GM18907 (cell line): Measurements from ENCODE around the gene BRPF1.
A peak's percentile ranks its signal among the peaks of the same experiment; 100 is the strongest.
"Not testable (repeated sequence)": the region's sequence is repeated elsewhere in the genome, so short reads cannot be mapped to it uniquely, and the experiment has no call there.

ENCODE experiments used
- ATAC-seq: cut with Tn5 transposase; IDR thresholded peaks from one replicate; pipeline ENCODE4 v1.9.1; 2021; ENCODE audit warnings: mild to moderate bottlenecking, moderate library complexity; ENCODE audit not compliant: unreplicated experiment

The BRPF1 gene

DNA sequence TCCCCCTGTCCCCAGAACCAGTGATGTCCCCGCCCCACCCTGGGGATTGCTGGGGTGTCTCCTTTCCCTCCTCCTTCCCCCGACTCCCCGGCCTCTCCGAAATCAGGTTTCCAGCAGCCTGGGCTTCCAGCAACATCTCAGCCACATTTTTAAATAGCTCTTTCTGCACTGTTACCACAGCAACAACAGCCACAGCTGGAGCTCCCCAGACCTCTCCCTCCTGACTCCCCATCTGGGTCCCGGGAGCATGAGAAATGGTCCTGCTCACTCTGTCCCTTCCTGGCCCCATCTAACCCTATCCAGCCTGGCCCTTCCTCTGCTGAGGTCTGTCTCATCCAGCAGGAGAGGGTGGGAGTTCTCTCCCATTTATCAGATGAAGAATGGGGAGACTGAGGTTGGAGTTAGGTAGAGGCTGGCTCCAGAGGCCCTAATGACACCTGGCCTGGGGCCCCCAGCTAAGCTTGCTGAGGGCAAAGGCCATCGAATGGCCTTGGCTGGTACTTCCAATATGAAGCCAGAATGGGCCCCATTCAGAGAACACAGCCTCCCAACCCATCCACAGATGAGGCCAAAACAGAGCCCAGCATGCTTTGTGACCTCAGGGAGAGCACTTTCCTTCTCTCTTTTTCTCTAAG, 36.7 kb downstream of the BRPF1 start:
- no peak for ATAC-seq

DNA sequence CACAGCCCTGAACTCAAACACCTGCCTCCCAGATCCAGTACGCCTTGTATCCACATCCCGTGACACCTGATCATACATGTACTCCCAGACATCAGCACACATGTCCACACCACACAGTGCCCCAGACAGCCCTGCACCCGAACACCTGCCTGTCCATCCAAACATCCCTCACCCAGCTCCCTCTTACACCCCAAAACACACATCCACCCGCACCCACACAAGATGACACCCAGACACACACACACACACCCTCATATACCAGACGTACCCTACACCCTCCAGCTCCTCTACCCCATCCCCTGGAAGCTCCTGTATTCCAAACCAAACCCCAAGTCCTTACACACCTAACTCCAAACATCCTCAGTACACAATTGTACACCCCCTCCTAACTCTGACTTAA, 37.5 kb downstream of the BRPF1 start:
- no peak for ATAC-seq

DNA sequence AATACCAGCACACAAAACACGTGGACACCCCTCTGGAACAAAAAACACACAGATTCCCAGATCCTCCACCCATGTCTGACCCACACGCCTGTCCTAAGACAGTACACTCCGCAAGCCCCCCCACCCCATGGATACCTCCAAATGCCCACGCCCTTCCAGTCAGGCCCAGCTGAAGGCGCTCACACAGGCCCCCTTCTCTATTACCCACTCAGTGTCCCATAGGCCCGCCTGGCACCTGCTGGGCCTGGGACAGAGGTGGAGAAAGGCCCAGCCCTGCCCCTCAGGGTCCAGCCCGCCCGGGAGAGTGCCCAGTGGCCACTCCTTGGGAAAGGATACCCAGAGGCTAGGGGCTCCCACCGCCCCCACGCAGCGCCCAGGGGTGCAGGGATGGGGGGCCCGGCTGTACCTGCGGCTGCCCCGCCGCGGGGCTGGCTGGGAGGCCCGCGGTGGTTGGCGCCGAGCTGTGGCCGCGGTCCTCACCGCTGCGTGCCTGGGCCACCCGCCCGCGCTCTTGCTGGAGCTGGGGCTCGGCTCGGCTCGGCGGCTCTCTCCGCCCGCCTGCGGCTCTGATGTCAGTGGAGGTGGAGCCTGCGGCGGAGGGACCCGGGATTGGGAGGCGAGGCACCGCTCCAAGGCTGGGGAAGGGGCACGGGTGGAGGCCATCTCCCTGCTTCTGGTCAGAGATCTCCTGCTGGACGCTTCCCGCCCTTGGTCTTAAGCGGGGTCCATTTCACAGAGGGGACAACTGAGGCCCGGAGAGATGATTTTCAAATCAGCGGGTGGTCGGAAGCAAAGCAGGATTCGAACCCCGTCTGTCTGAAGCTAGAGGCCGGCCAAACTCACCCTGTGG, 38.1 kb downstream of the BRPF1 start, which contains the start of gene CAMK1:
Gene CAMK1, minus strand, starts transcription at position 522 of the 850 bp plus-strand sequence. CDS start 2,198 bp downstream, outside the sequence.
- ATAC-seq = no peak

DNA sequence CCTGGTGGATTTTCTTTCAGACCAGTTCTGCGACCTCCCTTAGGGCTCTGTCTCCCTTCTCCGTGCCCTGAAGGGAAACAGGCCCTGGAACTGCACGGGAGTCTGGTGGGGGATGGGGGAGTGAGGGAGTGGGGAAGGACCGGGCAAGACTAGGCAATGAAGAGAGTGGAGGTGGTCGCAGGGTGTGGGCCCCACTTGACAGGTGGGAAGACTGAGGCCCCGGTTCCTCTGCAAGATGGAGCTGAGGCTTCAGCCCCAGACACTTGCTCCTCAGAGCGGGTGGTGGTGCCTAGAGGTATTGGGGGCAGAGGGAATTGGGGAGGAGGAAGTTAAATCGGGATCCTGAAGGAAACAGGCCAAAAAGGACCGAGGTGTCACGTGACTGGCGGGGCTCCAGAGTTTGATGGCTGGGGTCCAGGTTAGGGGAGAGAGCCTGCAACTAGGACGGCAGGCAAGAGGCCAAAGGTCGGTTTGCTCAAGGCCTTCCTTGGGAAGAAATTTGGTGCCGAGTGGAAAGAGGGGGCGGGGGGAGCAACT, 38.8 kb downstream of the BRPF1 start:
- no peak for ATAC-seq

DNA sequence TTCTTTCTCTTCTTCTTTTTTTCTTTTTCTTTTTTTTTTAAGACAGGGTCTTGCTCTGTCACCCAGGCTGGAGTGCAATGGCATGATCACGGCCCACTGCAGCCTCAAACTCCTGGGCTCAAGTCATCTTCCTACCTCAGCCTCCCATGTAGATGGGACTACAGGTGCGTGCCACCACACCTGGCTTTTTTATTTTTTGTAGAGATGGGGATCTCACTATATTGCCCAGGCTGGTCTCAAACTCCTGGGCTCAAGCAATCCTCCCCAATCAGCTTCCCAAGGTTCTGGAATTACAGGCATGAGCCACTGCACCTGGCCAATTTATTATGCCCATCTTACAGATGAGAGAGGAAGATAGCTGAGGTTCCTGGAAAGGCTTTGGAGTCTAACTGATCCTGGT, 39.5 kb downstream of the BRPF1 start:
- not testable (repeated sequence) for ATAC-seq

DNA sequence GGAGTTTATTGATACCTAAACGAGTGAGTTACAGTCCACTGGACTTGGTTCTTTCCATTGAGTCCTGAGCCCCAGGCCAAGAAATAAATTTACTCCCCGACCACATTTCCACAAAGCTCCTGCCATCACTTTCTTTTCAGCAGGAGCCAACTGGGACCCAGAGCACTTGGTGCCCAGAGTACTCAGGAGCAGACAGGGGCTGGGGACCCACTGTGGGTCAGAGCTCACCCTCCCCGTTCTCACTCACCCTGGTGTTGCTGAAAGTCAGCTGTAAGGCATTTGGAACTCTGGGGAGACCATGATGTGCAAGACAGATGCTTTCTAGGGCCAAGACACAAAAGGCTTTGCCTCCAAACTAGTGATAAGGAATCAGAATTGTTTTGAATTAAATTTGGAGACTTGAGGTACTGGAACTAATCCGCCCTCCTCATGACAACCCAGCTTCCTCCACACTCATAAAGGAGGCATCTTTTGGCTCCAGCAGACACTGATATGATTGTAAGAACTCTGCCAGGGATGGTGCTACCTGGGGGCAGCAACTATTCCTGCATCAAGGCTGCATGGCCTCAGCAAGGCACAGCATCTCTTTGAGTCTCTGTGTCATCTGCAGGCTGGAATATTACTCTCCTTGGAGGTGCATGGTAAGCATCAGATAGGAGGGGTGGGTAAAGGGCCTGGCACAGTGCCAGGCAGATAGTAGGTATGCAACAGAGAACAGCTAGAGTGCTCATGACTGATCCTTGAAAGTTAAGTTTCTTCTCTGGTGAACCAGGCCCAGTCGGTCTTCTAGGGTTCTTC, 45.6 kb downstream of the BRPF1 start:
- ATAC-seq = no peak

DNA sequence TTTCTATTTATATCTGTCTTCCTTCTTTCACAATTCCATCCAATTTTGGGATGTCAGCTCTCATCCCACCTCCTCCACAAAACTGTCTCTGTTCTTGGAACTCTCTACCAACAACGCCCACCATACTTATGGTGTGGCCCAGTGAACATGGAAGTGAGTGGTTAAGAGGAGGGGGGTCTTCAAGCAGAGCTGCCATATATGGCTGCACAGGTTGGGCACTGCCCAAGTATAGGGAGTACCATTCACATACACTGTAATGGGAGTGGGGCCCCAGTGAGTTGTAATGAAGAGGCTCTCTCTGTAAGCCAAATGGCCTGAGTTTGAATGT, 46.1 kb downstream of the BRPF1 start:
- ATAC-seq = no peak

DNA sequence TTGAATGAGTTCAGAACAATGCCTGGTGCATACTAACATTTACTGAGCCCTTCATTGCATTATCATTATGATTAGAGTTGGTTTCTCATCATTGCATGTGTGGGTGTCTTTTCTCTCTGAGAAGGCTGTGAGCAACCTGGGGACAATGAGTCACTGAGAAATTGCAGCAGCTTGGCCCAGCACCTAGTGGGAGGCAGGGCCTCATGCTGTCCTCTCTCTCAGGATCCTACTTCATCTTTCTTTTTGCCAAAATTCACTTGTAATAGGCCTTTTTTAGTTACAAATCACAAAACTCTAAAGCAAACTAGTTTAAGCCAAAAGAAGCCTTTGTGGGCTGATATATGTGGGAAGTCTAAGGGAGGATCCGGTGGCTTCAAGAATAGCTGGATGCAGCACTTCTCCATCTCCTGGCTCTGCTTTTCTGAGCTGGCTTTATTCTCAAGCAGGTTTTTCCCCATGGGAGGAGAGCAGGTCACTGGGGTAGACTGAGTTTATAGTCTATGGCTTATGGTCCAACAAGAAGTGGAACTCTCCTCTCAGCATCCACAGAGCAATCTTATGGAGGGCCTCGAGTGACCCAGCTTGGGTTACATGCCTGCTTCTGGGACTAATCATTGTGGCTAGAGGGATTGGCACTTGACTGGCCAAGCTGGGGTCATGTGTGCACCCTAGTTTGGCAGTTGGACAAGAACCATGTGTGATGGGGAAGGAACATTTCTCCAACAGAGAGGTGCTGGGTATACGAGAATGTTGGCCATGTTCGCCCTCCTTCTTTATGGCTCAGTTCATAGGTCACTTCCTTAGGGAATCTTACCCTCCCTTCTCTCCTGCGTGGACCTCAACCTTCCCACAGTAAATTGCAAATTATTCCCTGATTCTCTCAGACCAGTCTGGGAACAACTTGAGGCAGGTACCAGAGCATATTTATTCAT, 46.9 kb downstream of the BRPF1 start:
- ATAC-seq = no peak

DNA sequence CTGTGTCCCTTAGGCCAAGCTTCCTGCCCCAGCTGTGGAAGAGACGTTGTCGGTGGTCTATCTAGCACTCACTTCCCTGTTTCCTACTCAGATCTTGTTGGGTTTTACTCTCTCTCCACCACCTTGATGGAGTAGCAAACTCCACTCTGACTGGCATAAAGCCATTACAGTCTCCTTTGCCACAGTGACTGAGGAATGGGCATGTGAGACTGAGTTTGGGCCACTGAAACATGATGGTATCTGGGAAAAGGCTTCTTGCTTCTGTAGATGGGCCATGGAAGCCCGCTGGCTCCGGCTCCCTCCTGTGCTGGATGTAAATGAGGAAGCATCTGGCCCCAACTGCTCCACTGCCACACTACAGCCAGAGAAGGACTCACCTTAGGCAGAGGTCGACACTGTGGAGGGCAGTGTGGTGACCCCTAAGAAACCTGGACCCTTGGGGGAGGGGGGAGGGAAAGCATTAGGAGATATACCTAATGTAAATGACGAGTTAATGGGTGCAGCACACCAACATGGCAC, 47.6 kb downstream of the BRPF1 start:
- no peak for ATAC-seq

DNA sequence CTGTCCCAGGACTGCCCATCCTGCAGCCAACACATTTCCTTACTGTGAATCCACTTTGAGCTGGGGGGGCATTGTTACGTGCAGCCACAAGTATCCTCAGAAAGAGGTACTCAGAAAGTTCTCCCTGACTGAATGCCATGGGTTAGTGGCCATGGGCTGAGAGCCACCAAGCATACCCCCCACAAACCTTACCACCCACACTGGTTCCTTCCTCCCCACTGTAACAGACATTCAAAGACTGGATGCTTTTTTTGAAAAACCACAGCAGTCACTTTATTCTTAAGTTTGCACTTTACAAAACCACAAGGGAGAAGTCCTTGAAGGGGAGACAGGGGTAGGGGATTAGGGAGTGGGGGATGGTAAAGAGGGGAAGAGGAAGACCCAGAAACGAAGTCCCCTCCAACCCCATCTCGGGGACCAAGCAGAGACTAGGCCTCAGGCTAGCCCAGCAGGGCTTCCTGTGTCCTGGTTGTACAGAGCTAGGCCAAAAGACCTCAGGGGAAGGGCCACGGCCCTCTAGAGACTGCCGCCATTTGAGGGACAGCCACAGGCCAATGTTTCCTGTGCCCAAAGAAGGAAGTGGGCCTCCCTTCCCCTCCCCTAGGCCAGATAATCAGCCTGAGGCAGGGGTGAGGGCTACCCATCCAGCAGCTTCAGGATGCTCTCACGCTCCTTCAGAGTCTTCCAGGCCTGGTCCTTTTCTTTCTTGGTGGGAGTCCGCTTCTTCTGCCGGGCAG, 48.4 kb downstream of the BRPF1 start:
- ATAC-seq = peak; percentile 68

DNA sequence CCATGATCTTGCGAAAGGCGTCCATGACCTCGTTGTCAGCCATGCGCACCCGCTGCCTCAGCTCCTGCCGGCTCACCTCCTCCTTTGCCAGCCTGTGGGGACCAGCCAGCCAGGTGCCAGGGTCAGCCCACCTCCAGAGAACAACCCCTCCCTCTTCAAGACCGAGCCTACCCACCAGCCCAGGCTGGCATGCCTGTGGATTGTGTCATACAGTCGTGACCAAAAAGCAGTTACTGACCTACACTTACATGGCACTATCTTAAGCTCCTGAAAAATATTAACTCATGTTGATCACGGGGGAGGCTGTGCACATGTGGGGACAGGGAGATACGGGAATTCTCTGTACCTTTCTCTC, 48.9 kb downstream of the BRPF1 start:
- no peak for ATAC-seq

DNA sequence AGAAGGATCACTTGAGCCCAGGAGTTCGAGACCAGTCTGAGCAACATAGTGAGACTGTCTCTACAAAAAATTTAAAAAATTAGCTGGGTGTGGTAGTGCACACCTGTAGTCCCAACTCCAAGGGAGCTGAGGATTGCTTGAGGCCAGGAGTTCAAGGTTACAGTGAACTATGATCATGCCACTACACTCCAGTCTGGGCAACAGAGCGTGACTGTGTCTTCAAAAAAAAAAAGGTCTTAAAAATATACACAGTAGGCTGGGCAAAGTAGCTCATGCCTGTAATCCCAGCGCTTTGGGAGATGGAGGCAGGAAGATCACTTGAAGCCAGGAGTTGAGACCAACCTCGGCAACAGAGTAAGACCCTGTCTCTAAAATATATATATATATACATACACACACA, 49.4 kb downstream of the BRPF1 start:
- ATAC-seq = no peak

DNA sequence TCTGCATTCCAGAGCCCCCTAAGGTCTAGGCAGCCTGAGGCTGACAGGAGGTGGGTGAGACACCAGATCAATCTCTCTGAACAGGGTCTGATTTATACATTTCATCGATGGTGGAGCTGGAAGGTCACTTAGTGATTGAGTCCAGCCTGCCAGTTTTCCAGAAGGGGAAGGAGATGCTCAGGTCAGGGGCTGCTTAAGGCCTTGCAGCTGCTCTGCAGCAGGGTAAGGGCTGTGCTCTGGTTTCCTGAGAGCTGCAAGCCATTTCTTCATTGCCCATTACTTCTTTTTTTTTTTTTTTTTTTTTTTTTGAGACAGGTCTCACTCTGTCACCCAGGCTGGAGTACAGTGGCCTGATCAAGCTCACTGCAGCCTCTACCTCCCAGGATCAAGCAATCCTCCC, 50.0 kb downstream of the BRPF1 start:
- no peak for ATAC-seq

DNA sequence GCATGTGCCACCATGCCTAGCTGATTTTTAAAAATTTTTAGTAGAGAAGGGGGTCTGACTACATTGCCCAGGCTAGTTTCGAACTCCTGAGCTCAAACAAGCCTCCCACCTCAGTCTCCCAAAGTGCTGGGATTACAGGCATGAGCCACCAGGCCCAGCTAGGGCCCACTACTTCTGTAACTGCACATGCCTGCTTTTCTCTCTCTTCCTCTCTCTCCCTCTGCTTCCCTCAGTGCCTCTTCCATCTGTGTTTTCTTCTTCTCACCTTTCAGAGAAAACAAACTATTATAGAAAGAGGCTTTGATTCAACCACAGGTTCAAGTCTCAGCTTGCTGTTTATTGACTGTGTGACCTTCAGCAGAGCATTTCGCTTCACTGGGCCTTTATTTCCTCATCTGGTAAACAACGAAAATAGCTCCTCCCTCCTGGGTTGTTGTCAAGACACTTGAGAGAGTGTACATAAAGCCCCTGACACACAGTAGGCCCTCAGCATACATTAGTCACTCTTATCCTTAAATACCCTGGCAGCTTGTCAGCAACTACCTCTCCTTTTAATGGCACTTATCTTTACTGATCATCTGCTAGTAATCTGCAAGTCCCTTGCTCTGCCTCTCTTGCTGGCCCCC, 50.6 kb downstream of the BRPF1 start:
- no peak for ATAC-seq

DNA sequence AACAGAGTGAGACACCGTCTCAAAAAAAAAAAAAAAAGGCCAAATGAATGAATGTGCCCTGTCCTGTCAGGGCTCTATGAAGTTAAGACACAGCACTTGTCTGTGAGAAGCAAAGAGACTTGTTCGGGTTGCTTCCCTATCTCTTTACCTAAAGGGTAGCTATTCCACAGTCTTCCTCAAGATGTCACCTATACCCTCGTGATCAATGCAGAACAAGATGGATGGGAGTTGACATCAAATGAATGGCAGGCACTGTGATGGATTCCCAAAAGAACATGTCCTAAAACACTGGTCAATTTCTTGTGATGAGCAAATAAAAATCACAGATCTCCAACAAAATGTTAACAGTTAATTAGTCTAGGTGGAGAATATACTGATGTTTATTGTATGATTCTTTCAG, 51.2 kb downstream of the BRPF1 start:
- ATAC-seq = no peak

DNA sequence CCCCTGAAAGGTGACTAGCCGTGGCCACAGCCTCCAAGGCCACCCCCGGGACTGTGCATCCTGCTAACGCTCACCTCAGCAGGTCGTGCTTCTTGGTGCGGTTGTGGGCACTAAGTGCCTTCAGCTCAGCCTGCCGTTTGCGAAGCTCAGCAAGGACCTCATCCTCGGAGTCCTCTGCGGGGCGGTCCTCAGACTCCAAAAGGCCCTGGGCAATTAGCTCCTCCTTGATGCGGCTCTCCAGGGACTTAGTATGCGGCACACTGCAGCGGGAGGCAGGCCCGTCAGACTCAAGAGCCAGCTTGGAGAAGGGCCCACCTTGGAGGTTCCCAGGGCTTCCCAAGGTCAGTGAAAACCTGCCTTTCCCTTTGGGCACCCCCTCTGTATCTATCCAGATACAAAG, 52.4 kb downstream of the BRPF1 start:
- no peak for ATAC-seq

DNA sequence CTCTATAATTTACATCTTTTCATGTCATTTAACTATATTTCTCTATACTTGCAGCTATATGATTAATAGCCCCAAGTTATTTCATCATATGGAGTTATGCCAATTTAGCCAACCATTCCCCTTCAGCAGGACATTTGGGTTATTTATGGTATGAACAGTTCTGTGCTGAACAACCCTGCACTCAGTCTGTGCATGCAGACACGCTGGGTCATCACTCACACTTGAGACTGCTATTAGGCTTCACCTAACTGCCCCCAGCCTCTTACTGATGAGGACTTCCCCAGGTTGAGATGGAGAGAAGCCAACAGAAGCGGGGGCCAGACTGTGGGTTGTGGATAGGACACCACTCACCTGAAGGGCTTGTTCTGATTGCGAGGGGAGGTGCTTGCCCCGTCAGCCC, 53.4 kb downstream of the BRPF1 start:
- ATAC-seq = no peak

DNA sequence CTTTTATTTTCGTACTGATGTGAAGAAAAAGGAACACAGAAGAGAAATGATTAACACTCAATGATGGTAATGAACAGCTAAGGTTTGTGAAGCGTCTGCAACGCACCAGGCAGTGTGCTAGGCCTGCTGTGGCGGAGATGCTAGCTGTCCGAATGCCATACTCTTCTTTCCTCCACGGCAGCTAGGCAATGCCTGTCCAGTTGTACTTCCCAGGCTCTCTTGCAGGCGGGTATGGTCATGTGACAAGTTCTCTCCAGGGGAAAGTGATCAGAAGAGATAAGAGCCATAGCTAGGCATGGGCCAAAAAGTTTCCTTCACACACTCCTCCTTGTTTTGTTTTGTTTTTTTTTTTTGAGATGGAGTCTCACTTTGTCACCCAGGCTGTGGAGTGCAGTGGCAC, 54.1 kb downstream of the BRPF1 start:
- ATAC-seq = no peak

DNA sequence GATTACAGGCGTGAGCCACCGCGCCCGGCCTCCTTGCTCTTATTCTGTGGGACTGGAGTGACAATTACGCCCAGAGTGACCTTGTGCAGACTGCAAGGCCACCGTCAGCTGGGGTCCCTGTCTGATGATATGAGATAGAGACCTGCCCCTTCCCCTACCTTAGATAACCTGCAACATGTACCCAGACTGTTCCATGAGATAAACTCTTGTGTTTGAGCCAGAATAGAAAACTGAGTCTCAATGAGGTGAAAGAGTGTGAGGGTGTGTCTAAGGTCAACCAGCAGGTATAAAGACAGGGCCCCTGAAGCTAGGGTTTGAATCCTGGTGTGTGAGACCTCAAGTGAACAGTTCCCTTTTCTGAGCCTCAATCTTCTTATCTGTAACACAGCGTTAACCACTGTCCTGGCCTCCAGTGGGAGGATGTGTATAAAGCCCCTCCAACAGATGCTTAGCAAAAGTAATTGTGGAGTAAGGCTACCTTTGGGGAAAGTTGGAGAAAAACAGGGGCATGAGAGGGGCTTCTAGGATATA, 54.7 kb downstream of the BRPF1 start:
- ATAC-seq = no peak
